HepG2 (cell line): Measurements from ENCODE around the gene SNRNP27. TPM values are rescaled to one million over a fixed set of nuclear protein-coding genes. Genes with fewer than 3 reads are reported as not detected.

ENCODE experiments used
- ARNTL ChIP-seq: sonication (generic); formaldehyde crosslinking; IDR thresholded peaks from 2 replicates; pipeline ENCODE4 v1.4.0; 2020; ENCODE audit warnings: mild to moderate bottlenecking, missing genetic modification reagents
- FOSL1 ChIP-seq: sonication (generic); formaldehyde crosslinking; IDR thresholded peaks from 2 replicates; pipeline ENCODE4 v1.9.0; 2021; ENCODE audit warnings: missing genetic modification reagents, borderline replicate concordance
- IKZF1 ChIP-seq: fragments of 450-650 bp; IDR thresholded peaks from 2 replicates; pipeline ENCODE4 v1.7.1; 2016
- KDM3A ChIP-seq: IDR thresholded peaks from 2 replicates; pipeline ENCODE4 v1.6.1; 2018; ENCODE audit warnings: low read depth, missing compliant biosample characterization
- MXI1 ChIP-seq: IDR thresholded peaks from 3 replicates; pipeline ENCODE4 v1.6.1; 2012; ENCODE audit warnings: low read depth, low read length, inconsistent platforms, borderline replicate concordance
- NCOR1 ChIP-seq: fragments of 200-600 bp; sonication (generic); IDR thresholded peaks from 2 replicates; pipeline ENCODE4 v1.7.0; 2017; ENCODE audit warnings: antibody characterized with exemption, low read length, borderline replicate concordance
- NFKB2 ChIP-seq: sonication (generic); formaldehyde crosslinking; IDR thresholded peaks from 2 replicates; pipeline ENCODE4 v1.4.0; 2020; ENCODE audit warnings: missing genetic modification reagents, borderline replicate concordance
- NFRKB ChIP-seq: fragments of 450-650 bp; IDR thresholded peaks from 2 replicates; pipeline ENCODE4 v1.6.1; 2017
- NR2C2 ChIP-seq: sonication (generic); formaldehyde crosslinking; IDR thresholded peaks from 2 replicates; pipeline ENCODE4 v1.4.0; 2020; ENCODE audit warnings: missing genetic modification reagents, mild to moderate bottlenecking, moderate library complexity, borderline replicate concordance
- PCBP2 ChIP-seq: fragments of 200-400 bp; formaldehyde crosslinking; optimal IDR thresholded peaks from 2 replicates; pipeline ENCODE3; 2018; ENCODE audit warnings: low read length, low read depth; ENCODE audit not compliant: poor library complexity, severe bottlenecking
- PLRG1 ChIP-seq: fragments of 450-650 bp; conservative IDR thresholded peaks from 2 replicates; pipeline ENCODE4 v1.6.1; 2016
- RAD51 ChIP-seq: fragments of 450-650 bp; IDR thresholded peaks from 2 replicates; pipeline ENCODE4 v1.6.1; 2016; ENCODE audit warnings: borderline replicate concordance
- RFXAP ChIP-seq: sonication (generic); formaldehyde crosslinking; IDR thresholded peaks from 2 replicates; pipeline ENCODE4 v1.4.0; 2020; ENCODE audit warnings: missing genetic modification reagents, borderline replicate concordance
- RNF2 ChIP-seq: fragments of 450-650 bp; conservative IDR thresholded peaks from 2 replicates; pipeline ENCODE4 v1.6.1; 2016; ENCODE audit warnings: low read depth
- SALL1 ChIP-seq: sonication (generic); formaldehyde crosslinking; IDR thresholded peaks from 2 replicates; pipeline ENCODE4 v1.8.0; 2022; ENCODE audit warnings: mild to moderate bottlenecking, missing genetic modification reagents
- SRSF4 ChIP-seq: fragments of 200-400 bp; formaldehyde crosslinking; IDR thresholded peaks from one replicate; pipeline ENCODE4 v1.6.1; 2018; ENCODE audit warnings: mild to moderate bottlenecking, low read depth, low read length, moderate library complexity; ENCODE audit not compliant: poor library complexity, severe bottlenecking
- TFE3 ChIP-seq: IDR thresholded peaks from 2 replicates; pipeline ENCODE4 v1.6.1; 2016
- ZKSCAN8 ChIP-seq: IDR thresholded peaks from 2 replicates; pipeline ENCODE4 v1.6.1; 2016; ENCODE audit warnings: borderline replicate concordance, missing genetic modification reagents, missing compliant biosample characterization
- ZNF20 ChIP-seq: sonication (generic); formaldehyde crosslinking; IDR thresholded peaks from 2 replicates; pipeline ENCODE4 v1.4.0; 2020; ENCODE audit warnings: mild to moderate bottlenecking, moderate library complexity, missing genetic modification reagents
- ZNF234 ChIP-seq: sonication (generic); formaldehyde crosslinking; conservative IDR thresholded peaks from 2 replicates; pipeline ENCODE4 v1.5.1; 2020; ENCODE audit warnings: mild to moderate bottlenecking, missing genetic modification reagents
- ZNF274 ChIP-seq: sonication (generic); formaldehyde crosslinking; IDR thresholded peaks from 2 replicates; pipeline ENCODE4 v1.5.1; 2020; ENCODE audit warnings: mild to moderate bottlenecking, missing genetic modification reagents
- polyA plus RNA-seq, 8 experiments: library from polyadenylated mRNA; depleted of rRNA in 3 of 8; stranded (reverse) in 7 of 8; unstranded in 1 of 8; fragments of >200 nt; fragmentation: Illumina TruSeq in 4 of 8; extraction: Trizol in 4 of 8; gene quantifications; 2 replicates each; pipeline versions ENCODE4 v1.2.1 to v1.2.3, GENCODE V29; 2011 to 2016; ENCODE audit warnings: low read depth in 4 of 8, missing spikeins in 1 of 8, mixed read lengths in 1 of 8; ENCODE audit not compliant: insufficient read depth in 1 of 8
- total RNA-seq, 5 experiments: library from RNA; depleted of rRNA; stranded (reverse); fragments of >200 nt; fragmentation: Illumina TruSeq; extraction: Trizol; gene quantifications; 2 replicates each; pipeline ENCODE4 v1.2.3, GENCODE V29; 2016; ENCODE audit warnings: low read depth in 1 of 5
- TF ChIP-seq, protein P1 (sequence below), 2 experiments: fragments of 450-650 bp in 1 of 2; sonication (generic) in 1 of 2; formaldehyde crosslinking in 1 of 2; IDR thresholded peaks; 2 replicates each; pipeline versions ENCODE4 v1.6.1 to v1.8.0; 2016 to 2022; ENCODE audit warnings: antibody characterized with exemption in 1 of 2, mild to moderate bottlenecking in 1 of 2, missing genetic modification reagents in 1 of 2

Gene SNRNP27
- total and polyA plus RNA-seq, 2 of the 13 experiments (the other 11 are each of a cell fraction or from before 2014, with no cell fraction given): 49.8 to 54.6 TPM

- TF ChIP-seq, protein P1, sequence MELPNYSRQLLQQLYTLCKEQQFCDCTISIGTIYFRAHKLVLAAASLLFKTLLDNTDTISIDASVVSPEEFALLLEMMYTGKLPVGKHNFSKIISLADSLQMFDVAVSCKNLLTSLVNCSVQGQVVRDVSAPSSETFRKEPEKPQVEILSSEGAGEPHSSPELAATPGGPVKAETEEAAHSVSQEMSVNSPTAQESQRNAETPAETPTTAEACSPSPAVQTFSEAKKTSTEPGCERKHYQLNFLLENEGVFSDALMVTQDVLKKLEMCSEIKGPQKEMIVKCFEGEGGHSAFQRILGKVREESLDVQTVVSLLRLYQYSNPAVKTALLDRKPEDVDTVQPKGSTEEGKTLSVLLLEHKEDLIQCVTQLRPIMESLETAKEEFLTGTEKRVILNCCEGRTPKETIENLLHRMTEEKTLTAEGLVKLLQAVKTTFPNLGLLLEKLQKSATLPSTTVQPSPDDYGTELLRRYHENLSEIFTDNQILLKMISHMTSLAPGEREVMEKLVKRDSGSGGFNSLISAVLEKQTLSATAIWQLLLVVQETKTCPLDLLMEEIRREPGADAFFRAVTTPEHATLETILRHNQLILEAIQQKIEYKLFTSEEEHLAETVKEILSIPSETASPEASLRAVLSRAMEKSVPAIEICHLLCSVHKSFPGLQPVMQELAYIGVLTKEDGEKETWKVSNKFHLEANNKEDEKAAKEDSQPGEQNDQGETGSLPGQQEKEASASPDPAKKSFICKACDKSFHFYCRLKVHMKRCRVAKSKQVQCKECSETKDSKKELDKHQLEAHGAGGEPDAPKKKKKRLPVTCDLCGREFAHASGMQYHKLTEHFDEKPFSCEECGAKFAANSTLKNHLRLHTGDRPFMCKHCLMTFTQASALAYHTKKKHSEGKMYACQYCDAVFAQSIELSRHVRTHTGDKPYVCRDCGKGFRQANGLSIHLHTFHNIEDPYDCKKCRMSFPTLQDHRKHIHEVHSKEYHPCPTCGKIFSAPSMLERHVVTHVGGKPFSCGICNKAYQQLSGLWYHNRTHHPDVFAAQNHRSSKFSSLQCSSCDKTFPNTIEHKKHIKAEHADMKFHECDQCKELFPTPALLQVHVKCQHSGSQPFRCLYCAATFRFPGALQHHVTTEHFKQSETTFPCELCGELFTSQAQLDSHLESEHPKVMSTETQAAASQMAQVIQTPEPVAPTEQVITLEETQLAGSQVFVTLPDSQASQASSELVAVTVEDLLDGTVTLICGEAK (IDR thresholded peaks at IDR 0.05): no peak
- TF ChIP-seq, protein P1 (CRISPR knock-in tag; IDR thresholded peaks at IDR 0.05): no peak
- no peak for TF ChIP-seq RNF2
- TF ChIP-seq IKZF1: no peak
- no peak for TF ChIP-seq PCBP2
- no peak for TF ChIP-seq PLRG1
- no peak for TF ChIP-seq TFE3
- no peak for TF ChIP-seq ARNTL (CRISPR knock-in tag)
- TF ChIP-seq NFRKB: no peak
- no peak for TF ChIP-seq ZNF234 (CRISPR knock-in tag)
- no peak for TF ChIP-seq RAD51
- no peak for TF ChIP-seq MXI1
- TF ChIP-seq SALL1 (CRISPR knock-in tag): peak; percentile 39; the same call in 1 of the 2 replicates
- TF ChIP-seq RFXAP: no peak
- no peak for TF ChIP-seq FOSL1 (CRISPR knock-in tag)
- TF ChIP-seq NCOR1: peak; percentile 75; the same call in 1 of the 2 replicates
- no peak for TF ChIP-seq ZNF274 (CRISPR knock-in tag)
- no peak for TF ChIP-seq KDM3A (CRISPR knock-in tag)
- no peak for TF ChIP-seq SRSF4
- peak; percentile 34; the same call in 1 of the 2 replicates for TF ChIP-seq ZKSCAN8 (CRISPR knock-in tag)
- TF ChIP-seq ZNF20 (CRISPR knock-in tag): no peak
- no peak for TF ChIP-seq NFKB2 (CRISPR knock-in tag)
- peak; percentile 66 for TF ChIP-seq NR2C2 (CRISPR knock-in tag)
Measured at GRCh38 chr2:69926849-69927515, 33.2 kb downstream of the SNRNP27 start (continued).
